ENCODE data around the gene ALAS2. TPM values are rescaled to one million over a fixed set of nuclear protein-coding genes. Genes with fewer than 3 reads are reported as not detected.
"Not testable (repeated sequence)": the region's sequence is repeated elsewhere in the genome, so short reads cannot be mapped to it uniquely, and the experiment has no call there.

ALAS2 gene
- total and polyA plus RNA-seq, 9 donors = 0.20 to 2.4 (median 0.72) TPM; not detected in 2

- TF ChIP-seq CTCF (IDR thresholded peaks at IDR 0.05) (no peak), POLR2A (IDR thresholded peaks at IDR 0.05) (no peak), EP300 (IDR thresholded peaks at IDR 0.05) (no peak)
- H3K4me3 ChIP-seq = no peak overlapping the region
- H3K4me1 ChIP-seq (ENCODE audit: insufficient read depth) = no peaks in the 10 kb centered on the region
- intact Hi-C loops (cut with DNase I) = no loop called here
- H3K9me3 ChIP-seq = no peaks in the 10 kb centered on the region
- WGBS, 3 donors = 77 to 86% (median 81%) methylated on average over 1 of the region's 1 CpG
- no peak for DNase-seq
- H3K27me3 ChIP-seq = no peaks in the 10 kb centered on the region
- no peak overlapping the region for H3K27ac ChIP-seq
- H3K36me3 ChIP-seq = no peaks in the 10 kb centered on the region
Measured at GRCh38 chrX:54992911-54993622, 37.7 kb downstream of the ALAS2 start.

GRCh38 chrX:54991706-54992105 is 39.1 kb downstream of the ALAS2 start:
- 84 to 88% (median 88%) methylated on average over 2 of the region's 2 CpGs for WGBS, 3 donors
- Histone ChIP-seq H3K27ac (no peak overlapping the region), H3K27me3 (no peaks in the 10 kb centered on the region), H3K4me1 (ENCODE audit: insufficient read depth) (no peaks in the 10 kb centered on the region), H3K4me3 (no peak overlapping the region), H3K36me3 (no peaks in the 10 kb centered on the region), H3K9me3 (no peaks in the 10 kb centered on the region)
- TF ChIP-seq CTCF (IDR thresholded peaks at IDR 0.05) = no peak
- no peak for TF ChIP-seq EP300 (IDR thresholded peaks at IDR 0.05)
- no peak for TF ChIP-seq POLR2A (IDR thresholded peaks at IDR 0.05)
- DNase-seq = no peak
- intact Hi-C loops (cut with DNase I) = no loop called here

- not testable (repeated sequence) for H3K9me3 ChIP-seq
Measured at GRCh38 chrX:54983306-54983705, 47.5 kb downstream of the ALAS2 start.

GRCh38 chrX:54980334-54980733 is 50.4 kb downstream of the ALAS2 start:
- Histone ChIP-seq H3K9me3 (no peaks in the 10 kb centered on the region), H3K36me3 (no peaks in the 10 kb centered on the region), H3K4me1 (ENCODE audit: insufficient read depth) (no peaks in the 10 kb centered on the region), H3K27ac (no peak overlapping the region), H3K4me3 (no peak overlapping the region), H3K27me3 (no peaks in the 10 kb centered on the region)
- intact Hi-C loops (cut with DNase I) = no loop called here
- no peak for DNase-seq
- TF ChIP-seq EP300 (IDR thresholded peaks at IDR 0.05) (no peak), CTCF (IDR thresholded peaks at IDR 0.05) (no peak), POLR2A (IDR thresholded peaks at IDR 0.05) (no peak)
- WGBS, 3 donors = 62 to 70% (median 66%) methylated on average over 6 of the region's 6 CpGs

More at GRCh38 chrX:54983306-54983705, 47.5 kb downstream of the ALAS2 start:
- intact Hi-C loops (cut with DNase I); H3K27ac ChIP-seq; H3K4me1 ChIP-seq (ENCODE audit: insufficient read depth); H3K27me3 ChIP-seq; H3K36me3 ChIP-seq; DNase-seq; H3K4me3 ChIP-seq: not testable (repeated sequence)
- 89 to 94% (median 89%) methylated on average over 2 of the region's 2 CpGs for whole genome bisulfite sequencing, 3 donors

GRCh38 chrX:54979432-54979831 is 51.3 kb downstream of the ALAS2 start:
- Histone ChIP-seq H3K4me1 (ENCODE audit: insufficient read depth) (no peaks in the 10 kb centered on the region), H3K9me3 (no peaks in the 10 kb centered on the region), H3K27me3 (no peaks in the 10 kb centered on the region), H3K4me3 (no peak overlapping the region), H3K27ac (no peak overlapping the region), H3K36me3 (no peaks in the 10 kb centered on the region)
- DNase-seq = no peak
- intact Hi-C loops (cut with DNase I) = loop anchor here in 1 of 4 donors (10.0 kb wide), 1 partner anchor 1275 kb away; no protein-coding TSS in a partner anchor
- TF ChIP-seq EP300 (IDR thresholded peaks at IDR 0.05) (no peak), CTCF (IDR thresholded peaks at IDR 0.05) (no peak)
